Stimulated activated CD8-positive, alpha-beta memory T cell treated with anti-CD3 and anti-CD28 coated beads, Interleukin-2, amount 100 ng/mL, for 1 hour (primary cell): Measurements from ENCODE around the gene ADGRA1.
"Not testable (repeated sequence)": the region's sequence is repeated elsewhere in the genome, so short reads cannot be mapped to it uniquely, and the experiment has no call there.

ENCODE experiments used
- DNase-seq, 2 donors: peaks; one replicate each; pipeline ENCODE4 v3.0.0-alpha.2; 2020; ENCODE audit warnings: low read depth in 2 of 2

ADGRA1 gene

DNA sequence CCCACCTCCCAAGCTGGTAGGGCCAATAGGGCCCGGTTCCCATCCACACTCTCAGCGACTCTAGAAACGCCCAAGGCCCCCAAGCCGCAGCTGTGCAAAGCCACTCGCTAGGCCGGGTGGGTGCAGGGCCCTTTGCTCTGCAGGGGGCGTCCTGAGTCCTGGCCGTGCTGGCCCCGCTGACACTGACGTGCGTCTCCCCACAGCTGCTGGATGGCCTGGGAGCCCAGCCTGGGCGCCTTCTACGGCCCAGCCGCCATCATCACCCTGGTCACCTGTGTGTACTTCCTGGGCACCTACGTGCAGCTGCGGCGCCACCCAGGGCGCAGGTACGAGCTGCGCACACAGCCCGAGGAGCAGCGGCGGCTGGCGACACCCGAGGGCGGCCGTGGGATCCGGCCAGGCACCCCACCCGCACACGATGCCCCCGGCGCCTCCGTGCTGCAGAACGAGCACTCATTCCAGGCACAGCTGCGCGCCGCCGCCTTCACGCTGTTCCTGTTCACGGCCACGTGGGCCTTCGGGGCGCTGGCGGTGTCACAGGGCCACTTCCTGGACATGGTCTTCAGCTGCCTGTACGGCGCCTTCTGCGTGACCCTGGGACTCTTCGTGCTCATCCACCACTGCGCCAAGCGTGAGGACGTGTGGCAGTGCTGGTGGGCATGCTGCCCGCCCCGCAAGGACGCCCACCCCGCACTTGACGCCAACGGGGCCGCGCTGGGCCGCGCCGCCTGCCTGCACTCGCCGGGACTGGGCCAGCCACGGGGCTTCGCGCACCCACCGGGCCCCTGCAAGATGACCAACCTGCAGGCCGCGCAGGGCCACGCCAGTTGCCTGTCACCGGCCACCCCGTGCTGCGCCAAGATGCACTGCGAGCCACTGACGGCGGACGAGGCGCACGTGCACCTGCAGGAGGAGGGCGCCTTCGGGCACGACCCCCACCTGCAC lies 40.7 kb downstream of the ADGRA1 start:
- DNase-seq: no peak

- DNase-seq: no peak
Measured at GRCh38 chr10:133129071-133129858, 41.5 kb downstream of the ADGRA1 start.

- DNase-seq: no peak
Measured at GRCh38 chr10:133129859-133130495, 42.3 kb downstream of the ADGRA1 start.

DNA sequence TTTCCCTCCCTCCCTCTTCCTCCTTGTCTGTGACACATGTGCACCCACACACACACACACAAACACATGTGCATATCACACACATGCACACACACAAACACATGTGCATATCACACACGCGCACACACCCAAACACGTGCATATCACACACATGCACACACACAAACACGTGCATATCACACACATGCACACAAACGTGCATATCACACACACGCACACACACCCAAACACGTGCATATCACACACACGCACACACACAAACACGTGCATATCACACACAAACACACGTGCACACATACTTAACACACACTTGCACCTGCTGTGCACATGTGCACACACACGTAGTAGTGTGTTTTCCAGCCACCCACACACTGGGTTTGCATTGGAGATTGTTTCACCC lies 42.9 kb downstream of the ADGRA1 start:
- no peak for DNase-seq

DNA sequence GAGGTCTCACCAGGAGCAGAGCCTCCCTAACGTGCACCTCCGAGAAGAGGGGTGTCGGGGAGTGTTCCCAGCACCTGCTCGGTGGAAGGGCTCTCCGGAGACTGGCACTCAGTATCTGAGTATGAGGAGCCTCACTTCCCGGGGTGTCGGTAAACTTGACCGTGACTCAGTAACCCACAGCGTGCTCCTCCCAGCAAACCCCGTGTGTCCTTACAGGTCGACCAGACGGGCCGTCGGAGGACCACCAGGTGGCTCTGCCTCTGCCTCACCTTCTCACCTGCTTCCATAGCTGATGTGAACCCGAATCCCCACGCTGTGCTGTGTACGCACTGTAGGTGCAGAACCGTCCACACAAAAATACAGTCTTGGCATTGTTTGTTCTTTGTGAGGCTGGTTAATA lies 43.3 kb downstream of the ADGRA1 start:
- no peak for DNase-seq

DNA sequence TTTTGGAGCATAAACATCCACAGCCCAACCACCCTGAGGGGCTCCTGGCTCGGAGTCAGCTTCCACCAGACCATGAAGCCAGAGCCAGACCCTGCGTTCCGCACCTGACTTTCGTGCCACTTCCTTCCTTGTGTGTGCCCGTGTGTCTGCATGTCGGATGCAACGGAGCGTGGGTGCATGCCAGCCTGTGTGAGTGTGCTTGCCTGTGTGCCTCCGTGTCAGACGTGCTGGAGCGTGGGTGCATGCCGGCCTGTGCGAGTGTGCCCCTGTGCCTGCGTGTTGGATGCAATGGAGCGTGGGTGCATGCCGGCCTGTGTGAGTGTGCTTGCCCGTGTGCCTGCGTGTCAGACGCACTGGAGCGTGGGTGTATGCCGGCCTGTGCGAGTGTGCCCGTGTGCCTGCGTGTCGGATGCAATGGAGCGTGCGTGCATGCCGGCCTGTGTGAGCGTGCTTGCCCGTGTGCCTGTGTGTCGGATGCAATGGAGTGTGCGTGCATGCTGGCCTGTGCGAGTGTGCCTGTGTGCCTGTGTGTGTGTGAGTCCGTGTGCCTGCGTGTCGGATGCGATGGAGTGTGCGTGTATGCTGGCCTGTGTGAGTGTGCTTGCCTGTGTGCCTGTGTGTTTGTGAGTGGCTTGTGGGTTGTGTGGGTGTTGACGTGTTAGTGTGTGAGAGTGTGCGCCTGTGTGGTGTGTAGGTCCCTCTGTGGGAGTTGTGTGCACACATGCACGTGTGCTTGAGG lies 44.2 kb downstream of the ADGRA1 start:
- DNase-seq: no peak

DNA sequence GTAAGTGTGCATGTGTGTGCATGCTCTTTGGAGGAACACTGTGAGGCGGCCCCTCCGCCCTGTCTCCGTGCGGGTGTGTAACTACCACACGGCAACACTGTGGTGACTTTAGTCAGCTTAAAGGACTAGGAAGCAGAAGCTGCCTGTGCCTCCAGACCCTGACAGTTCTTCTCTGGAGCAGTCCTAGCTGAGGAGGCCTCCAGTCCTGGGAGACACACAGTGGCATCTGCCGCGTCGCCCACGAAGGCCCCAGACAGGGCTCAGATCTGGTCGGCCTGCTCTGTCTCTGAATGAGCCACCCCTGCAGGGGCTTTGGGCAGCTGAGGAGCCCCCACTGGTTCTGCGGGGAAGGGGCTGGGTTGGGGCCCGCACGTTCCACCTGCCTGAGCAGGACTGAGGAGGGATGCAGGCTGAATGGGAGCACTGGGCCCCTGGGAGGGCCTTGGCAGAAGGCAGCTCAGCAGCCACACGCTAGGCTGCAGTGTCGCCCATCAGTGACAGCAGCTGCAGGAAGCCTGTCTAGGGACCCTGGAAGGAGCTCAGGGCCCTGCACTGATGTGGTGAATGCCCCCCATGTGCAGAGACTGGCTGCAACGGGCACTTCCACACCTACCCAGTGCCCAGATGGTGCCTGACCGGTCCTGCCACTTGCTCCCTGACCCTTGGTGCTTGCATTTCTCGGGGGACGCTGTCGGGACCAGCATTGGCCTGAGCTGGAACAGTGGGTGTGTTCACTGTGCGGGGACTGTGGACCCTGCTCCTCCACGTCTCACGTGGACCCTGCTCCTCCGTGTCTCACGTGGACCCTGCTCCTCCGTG lies 45.0 kb downstream of the ADGRA1 start:
- DNase-seq: no peak

DNA sequence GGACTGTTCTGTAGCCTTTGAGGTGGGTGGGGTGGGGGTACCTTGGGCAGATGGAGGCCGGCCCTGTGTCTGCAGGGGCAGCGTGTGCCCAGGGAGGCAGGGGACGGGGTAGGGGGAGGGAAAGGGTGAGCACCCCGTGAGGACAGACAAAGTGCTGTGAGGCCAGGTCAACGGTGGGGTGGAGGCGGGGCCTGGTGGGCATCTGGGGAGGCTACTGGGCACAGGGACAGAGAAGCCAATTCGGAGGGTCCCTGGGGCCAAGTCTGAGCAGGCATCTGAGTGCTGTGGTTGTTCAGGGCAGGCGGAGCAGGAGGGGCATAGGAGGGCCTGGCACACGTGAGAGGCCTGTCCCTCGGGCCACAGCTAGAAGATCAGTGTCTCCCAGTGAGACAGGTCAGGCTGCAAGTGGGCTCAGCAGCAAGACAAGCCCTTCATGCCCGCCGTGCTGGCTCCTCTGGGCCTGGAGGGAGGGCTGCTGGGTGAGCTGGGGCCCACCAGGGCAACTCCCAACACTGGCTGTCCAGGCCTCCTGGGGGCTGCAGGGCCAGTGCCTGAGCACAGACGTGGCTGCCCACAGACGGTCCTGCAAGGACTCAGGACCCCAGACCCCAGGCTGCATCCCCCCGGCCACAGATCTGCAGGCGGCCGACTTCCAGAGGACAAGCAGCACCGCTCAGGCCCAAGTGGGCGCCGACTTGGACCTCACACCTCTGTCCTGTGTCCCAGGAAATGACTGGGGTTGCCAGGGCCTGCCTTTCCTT lies 45.9 kb downstream of the ADGRA1 start:
- no peak for DNase-seq

- no peak for DNase-seq
Measured at GRCh38 chr10:133134411-133135115, 46.8 kb downstream of the ADGRA1 start.

GRCh38 chr10:133135116-133135465 lies 47.4 kb downstream of the ADGRA1 start:
- no peak for DNase-seq

- not testable (repeated sequence) for DNase-seq
Measured at GRCh38 chr10:133137486-133138145, 49.9 kb downstream of the ADGRA1 start.

GRCh38 chr10:133139551-133140065 lies 51.9 kb downstream of the ADGRA1 start:
- no peak for DNase-seq

GRCh38 chr10:133140417-133141143 lies 52.9 kb downstream of the ADGRA1 start:
- no peak for DNase-seq

- DNase-seq: no peak
Measured at GRCh38 chr10:133141144-133141957, 53.6 kb downstream of the ADGRA1 start.

DNA sequence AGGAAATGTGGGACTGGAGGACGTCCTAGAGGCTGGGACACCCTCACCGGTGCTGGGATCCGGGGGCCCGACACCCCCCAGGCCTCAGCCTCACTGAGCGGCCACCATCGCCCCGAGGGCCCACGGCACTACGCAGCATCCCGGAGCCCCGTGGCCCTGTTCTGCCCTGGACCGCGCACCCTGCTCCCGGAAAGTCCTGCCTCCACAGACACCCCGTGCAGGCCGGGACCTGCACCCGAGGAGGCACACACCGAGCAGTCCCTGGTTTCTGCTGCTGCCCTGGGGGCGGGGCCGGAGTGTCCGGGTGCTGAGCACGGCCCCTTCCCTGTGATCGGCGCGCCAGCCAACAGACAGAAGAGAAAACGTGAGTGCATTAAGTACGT lies 54.2 kb downstream of the ADGRA1 start:
- DNase-seq: no peak

GRCh38 chr10:133142523-133143199 lies 54.9 kb downstream of the ADGRA1 start:
- DNase-seq: no peak

DNA sequence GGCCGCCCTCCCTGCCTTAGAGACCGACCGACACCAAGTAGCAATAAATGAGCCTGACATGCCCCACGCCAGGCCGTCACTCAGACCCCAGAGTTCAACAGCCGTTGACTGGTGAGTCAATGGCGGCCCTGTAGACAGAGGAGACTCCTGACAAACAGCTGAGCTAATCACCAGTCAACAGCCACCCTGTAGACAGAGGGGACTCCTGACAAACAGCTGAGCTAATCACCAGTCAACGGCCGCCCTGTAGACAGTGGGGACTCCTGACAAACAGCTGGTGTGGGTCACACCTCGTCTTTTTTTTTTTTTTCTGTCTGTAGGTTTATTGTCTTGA lies 55.4 kb downstream of the ADGRA1 start:
- DNase-seq: no peak
